ENCODE data around the gene SREBF2.
A peak's percentile ranks its signal among the peaks of the same experiment; 100 is the strongest.

SREBF2 gene

DNA sequence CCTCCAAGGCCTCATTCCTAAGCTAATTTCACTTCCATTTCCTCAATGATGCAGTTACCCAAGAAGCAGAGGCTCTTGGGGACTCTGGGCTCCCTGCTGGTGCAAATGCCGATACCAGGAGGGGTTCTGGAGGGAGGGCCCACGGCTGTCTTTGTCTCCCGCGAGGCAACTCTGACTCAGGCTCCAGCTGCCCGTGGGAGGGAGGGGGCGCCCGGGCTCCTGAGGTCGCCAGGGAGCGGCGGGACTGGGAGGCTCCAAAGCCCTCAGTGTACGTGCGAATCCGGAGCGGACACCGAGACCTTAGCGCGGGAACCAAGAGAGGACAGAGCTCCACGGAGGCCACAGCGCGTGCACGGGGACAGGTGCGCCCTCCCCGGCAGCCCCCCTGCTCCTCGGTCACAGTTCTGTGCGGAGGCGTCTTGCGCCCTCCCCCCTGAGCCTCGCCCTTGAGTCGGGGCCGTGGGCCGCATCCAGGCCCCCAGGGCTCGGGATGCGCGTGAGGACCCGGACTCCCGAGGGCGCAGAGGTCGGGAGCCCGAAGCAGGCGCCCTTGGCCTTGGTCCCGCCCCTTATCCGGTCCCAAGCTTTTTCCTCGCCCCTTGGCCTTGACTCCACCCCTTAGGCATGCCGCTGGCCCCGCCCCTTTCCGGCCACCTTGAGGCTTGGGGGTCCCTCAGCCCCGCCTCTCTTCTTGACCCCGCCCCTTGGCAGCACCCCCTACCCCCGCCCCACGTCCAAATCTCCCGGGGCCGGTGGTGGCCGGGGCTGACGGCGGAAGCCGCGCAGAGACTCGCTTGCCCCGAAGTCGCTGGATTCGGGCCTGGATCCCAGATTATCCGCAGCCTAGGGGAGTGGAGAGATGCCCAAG is 86.7 kb downstream of the SREBF2 start:
- H3K9me2 ChIP-seq (ENCODE audit: low read depth, low read length), result no peaks in the 10 kb centered on the region

GRCh38 chr22:41920271-41920976 is 87.5 kb downstream of the SREBF2 start:
- H3K9ac ChIP-seq (ENCODE audit: low read length), result no peak overlapping the region
- no peak overlapping the region for H3K27ac ChIP-seq (ENCODE audit: low read depth, low read length, poor library complexity, severe bottlenecking)
- no peaks in the 10 kb centered on the region for H3K9me3 ChIP-seq (ENCODE audit: low read length)
- peaks cover 17% of the 10 kb centered on the region; the same call in 1 of the 2 replicates for H3K27me3 ChIP-seq (ENCODE audit: insufficient read depth, low read length)
- peaks cover 30% of the 10 kb centered on the region for H3K4me1 ChIP-seq (ENCODE audit: insufficient read depth, low read length, severe bottlenecking)
- TF ChIP-seq EZH2 (IDR thresholded peaks at IDR 0.05; ENCODE audit: borderline replicate concordance, low read length), result no peak
- TF ChIP-seq, protein P1, sequence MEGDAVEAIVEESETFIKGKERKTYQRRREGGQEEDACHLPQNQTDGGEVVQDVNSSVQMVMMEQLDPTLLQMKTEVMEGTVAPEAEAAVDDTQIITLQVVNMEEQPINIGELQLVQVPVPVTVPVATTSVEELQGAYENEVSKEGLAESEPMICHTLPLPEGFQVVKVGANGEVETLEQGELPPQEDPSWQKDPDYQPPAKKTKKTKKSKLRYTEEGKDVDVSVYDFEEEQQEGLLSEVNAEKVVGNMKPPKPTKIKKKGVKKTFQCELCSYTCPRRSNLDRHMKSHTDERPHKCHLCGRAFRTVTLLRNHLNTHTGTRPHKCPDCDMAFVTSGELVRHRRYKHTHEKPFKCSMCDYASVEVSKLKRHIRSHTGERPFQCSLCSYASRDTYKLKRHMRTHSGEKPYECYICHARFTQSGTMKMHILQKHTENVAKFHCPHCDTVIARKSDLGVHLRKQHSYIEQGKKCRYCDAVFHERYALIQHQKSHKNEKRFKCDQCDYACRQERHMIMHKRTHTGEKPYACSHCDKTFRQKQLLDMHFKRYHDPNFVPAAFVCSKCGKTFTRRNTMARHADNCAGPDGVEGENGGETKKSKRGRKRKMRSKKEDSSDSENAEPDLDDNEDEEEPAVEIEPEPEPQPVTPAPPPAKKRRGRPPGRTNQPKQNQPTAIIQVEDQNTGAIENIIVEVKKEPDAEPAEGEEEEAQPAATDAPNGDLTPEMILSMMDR (IDR thresholded peaks at IDR 0.05; ENCODE audit: low read length), result no peak
- H3K4me2 ChIP-seq (ENCODE audit: low read length), result no peak overlapping the region
- H2AFZ ChIP-seq (ENCODE audit: low read length), result no peak overlapping the region
- no peaks in the 10 kb centered on the region for H3K9me2 ChIP-seq (ENCODE audit: low read depth, low read length)
- H3F3A ChIP-seq (ENCODE audit: insufficient read depth, low read length), result no peaks in the 10 kb centered on the region
- no peaks in the 10 kb centered on the region for H3K36me3 ChIP-seq (ENCODE audit: insufficient read depth, low read length)
- no peak overlapping the region for H3K4me3 ChIP-seq (ENCODE audit: low read depth, low read length, poor library complexity, severe bottlenecking)
- H3K79me2 ChIP-seq (ENCODE audit: insufficient read depth, low read length), result no peaks in the 10 kb centered on the region
- H4K20me1 ChIP-seq (ENCODE audit: insufficient read depth, low read length), result no peaks in the 10 kb centered on the region

More for the DNA sequence above, 86.7 kb downstream of the SREBF2 start:
- no peaks in the 10 kb centered on the region for H3K79me2 ChIP-seq (ENCODE audit: insufficient read depth, low read length)
- no peaks in the 10 kb centered on the region for H3F3A ChIP-seq (ENCODE audit: insufficient read depth, low read length)
- H3K4me2 ChIP-seq (ENCODE audit: low read length), result peak overlapping the region; percentile 75
- peak overlapping the region; percentile 43 for H3K4me3 ChIP-seq (ENCODE audit: low read depth, low read length, poor library complexity, severe bottlenecking)
- H3K9me3 ChIP-seq (ENCODE audit: low read length), result no peaks in the 10 kb centered on the region
- H3K27me3 ChIP-seq (ENCODE audit: insufficient read depth, low read length), result peaks cover 19% of the 10 kb centered on the region; the same call in 1 of the 2 replicates
- H3K36me3 ChIP-seq (ENCODE audit: insufficient read depth, low read length), result no peaks in the 10 kb centered on the region
- no peak overlapping the region for H2AFZ ChIP-seq (ENCODE audit: low read length)
- no peak overlapping the region for H3K27ac ChIP-seq (ENCODE audit: low read depth, low read length, poor library complexity, severe bottlenecking)
- H4K20me1 ChIP-seq (ENCODE audit: insufficient read depth, low read length), result no peaks in the 10 kb centered on the region
- H3K4me1 ChIP-seq (ENCODE audit: insufficient read depth, low read length, severe bottlenecking), result peaks cover 29% of the 10 kb centered on the region
- no peak overlapping the region; the same call in 1 of the 2 replicates for H3K9ac ChIP-seq (ENCODE audit: low read length)
- TF ChIP-seq, protein P1 (IDR thresholded peaks at IDR 0.05; ENCODE audit: low read length), result no peak
- no peak for TF ChIP-seq EZH2 (IDR thresholded peaks at IDR 0.05; ENCODE audit: borderline replicate concordance, low read length)

- H3K4me2 ChIP-seq (ENCODE audit: low read length), result no peak overlapping the region
- H3F3A ChIP-seq (ENCODE audit: insufficient read depth, low read length), result no peaks in the 10 kb centered on the region
- H3K27ac ChIP-seq (ENCODE audit: low read depth, low read length, poor library complexity, severe bottlenecking), result no peak overlapping the region
- H3K4me3 ChIP-seq (ENCODE audit: low read depth, low read length, poor library complexity, severe bottlenecking), result no peak overlapping the region
- TF ChIP-seq, protein P1 (IDR thresholded peaks at IDR 0.05; ENCODE audit: low read length), result no peak
- no peaks in the 10 kb centered on the region for H3K9me3 ChIP-seq (ENCODE audit: low read length)
- no peak overlapping the region for H2AFZ ChIP-seq (ENCODE audit: low read length)
- no peak overlapping the region for H3K9ac ChIP-seq (ENCODE audit: low read length)
- H3K9me2 ChIP-seq (ENCODE audit: low read depth, low read length), result no peaks in the 10 kb centered on the region
- no peaks in the 10 kb centered on the region for H3K79me2 ChIP-seq (ENCODE audit: insufficient read depth, low read length)
- H3K27me3 ChIP-seq (ENCODE audit: insufficient read depth, low read length), result peaks cover 18% of the 10 kb centered on the region
- no peaks in the 10 kb centered on the region for H4K20me1 ChIP-seq (ENCODE audit: insufficient read depth, low read length)
- peaks cover 43% of the 10 kb centered on the region for H3K4me1 ChIP-seq (ENCODE audit: insufficient read depth, low read length, severe bottlenecking)
- H3K36me3 ChIP-seq (ENCODE audit: insufficient read depth, low read length), result no peaks in the 10 kb centered on the region
Observed at GRCh38 chr22:41922328-41922727, 89.4 kb downstream of the SREBF2 start.
